ENCODE results near the gene HSBP1L1.

The HSBP1L1 gene

GRCh38 chr18:79961527-79962291 is 2.7 kb upstream of the HSBP1L1 start:
- no peak for DNase-seq

GRCh38 chr18:79962311-79962710 is 2.1 kb upstream of the HSBP1L1 start:
- no peak for DNase-seq

GRCh38 chr18:79962835-79963657 is 1.4 kb upstream of the HSBP1L1 start:
- no peak for DNase-seq

- DNase-seq, result no peak
These were observed 649 bp upstream of the HSBP1L1 start for GRCh38 chr18:79963658-79964329.

GRCh38 chr18:79965119-79965902 is 868 bp downstream of the HSBP1L1 start:
- DNase-seq, result peak; percentile 74

GRCh38 chr18:79970419-79971133 is 6.1 kb downstream of the HSBP1L1 start:
- no peak for DNase-seq

GRCh38 chr18:79971211-79971952 is 6.9 kb downstream of the HSBP1L1 start:
- DNase-seq, result no peak

GRCh38 chr18:79971986-79972385 is 7.5 kb downstream of the HSBP1L1 start:
- no peak for DNase-seq

GRCh38 chr18:79972720-79973119 is 8.3 kb downstream of the HSBP1L1 start:
- DNase-seq, result no peak

- no peak for DNase-seq
These were observed 9.1 kb downstream of the HSBP1L1 start for GRCh38 chr18:79973517-79973916.

- no peak for DNase-seq
These were observed 9.7 kb downstream of the HSBP1L1 start for GRCh38 chr18:79974025-79974654.

- DNase-seq, result no peak
These were observed 10.6 kb downstream of the HSBP1L1 start for GRCh38 chr18:79975043-79975442.

GRCh38 chr18:79975985-79976680 is 11.7 kb downstream of the HSBP1L1 start:
- DNase-seq, result no peak

- DNase-seq, result no peak
These were observed 15.4 kb downstream of the HSBP1L1 start for GRCh38 chr18:79979843-79980242.

- DNase-seq, result no peak
These were observed 16.1 kb downstream of the HSBP1L1 start for GRCh38 chr18:79980585-79980984.

- DNase-seq, result no peak
These were observed 18.3 kb downstream of the HSBP1L1 start for GRCh38 chr18:79982736-79983135.

- DNase-seq, result no peak
These were observed 18.8 kb downstream of the HSBP1L1 start for GRCh38 chr18:79983253-79983652.

- DNase-seq, result no peak
These were observed 19.4 kb downstream of the HSBP1L1 start for GRCh38 chr18:79983793-79984192.

GRCh38 chr18:79985172-79985571 is 20.7 kb downstream of the HSBP1L1 start:
- no peak for DNase-seq

- no peak for DNase-seq
These were observed 22.3 kb downstream of the HSBP1L1 start for GRCh38 chr18:79986726-79987125.

Measured in HCEC 1CT (cell line).